HFFc6 (cell line): ENCODE results near the gene HSD17B2. TPM values are rescaled to one million over a fixed set of nuclear protein-coding genes. Genes with fewer than 3 reads are reported as not detected.

ENCODE experiments used
- DNase-seq: peaks from one replicate; pipeline ENCODE4 v3.0.0-alpha.2; 2018
- H3K27ac Mint-ChIP-seq: 2 replicates; pipeline ENCODE4 v1.8.0; 2020; ENCODE audit warnings: mild to moderate bottlenecking, mixed read lengths
- H3K27me3 Mint-ChIP-seq: 2 replicates; pipeline ENCODE4 v1.8.0; 2021; ENCODE audit warnings: mild to moderate bottlenecking, moderate library complexity, mixed read lengths; ENCODE audit not compliant: insufficient read depth
- H3K36me3 Mint-ChIP-seq: 2 replicates; pipeline ENCODE4 v1.8.0; 2021; ENCODE audit warnings: low read depth, mixed read lengths
- H3K4me1 Mint-ChIP-seq: 2 replicates; pipeline ENCODE4 v1.8.0; 2020; ENCODE audit warnings: low read depth, mixed read lengths
- H3K4me3 Mint-ChIP-seq: 2 replicates; pipeline ENCODE4 v1.8.0; 2020; ENCODE audit warnings: mild to moderate bottlenecking, moderate library complexity, mixed read lengths
- H3K9me3 Mint-ChIP-seq: 2 replicates; pipeline ENCODE4 v1.8.0; 2020; ENCODE audit warnings: mild to moderate bottlenecking, mixed read lengths
- CTCF ChIP-seq: fragments of 200-600 bp; sonication (generic); IDR thresholded peaks from 2 replicates; pipeline ENCODE4 v1.5.0; 2021; ENCODE audit warnings: antibody characterized with exemption, mild to moderate bottlenecking
- total RNA-seq, 6 experiments: library from RNA; stranded (reverse); fragmentation: NEBNext Ultra II Directional; extraction: Animal tissue kit (Norgen Biotek cat#: 25700); gene quantifications; 2 replicates in 1 of 6; 3 replicates in 5 of 6; pipeline ENCODE4 v1.2.3, GENCODE V29; 2021

Gene HSD17B2
- total RNA-seq, 6 experiments from 2014 or later, result 0.17 to 3.2 (median 0.50) TPM; not detected in 1

DNA sequence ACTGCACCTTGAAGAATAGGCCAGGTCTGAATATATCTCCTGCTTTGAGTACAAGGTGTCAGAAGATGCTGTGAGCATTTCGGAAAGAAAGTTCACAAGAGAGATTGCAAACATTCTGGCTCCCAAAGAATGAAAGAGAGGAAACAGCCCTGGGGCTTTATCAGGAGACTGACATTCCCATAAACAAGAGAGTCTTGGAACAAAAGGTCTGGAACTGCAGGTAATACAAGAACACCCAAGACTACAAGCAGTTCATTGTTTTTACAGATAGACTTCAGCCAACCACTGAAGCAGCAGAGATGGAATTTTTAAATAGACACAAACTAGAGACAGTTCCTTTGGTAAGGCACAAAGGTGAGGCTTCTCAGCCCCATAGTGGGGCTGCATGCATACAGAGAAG lies 14.4 kb downstream of the HSD17B2 start:
- Mint-ChIP-seq H3K36me3 (no peaks in the 10 kb centered on the region), H3K4me1 (peaks cover 3% of the 10 kb centered on the region), H3K4me3 (no peak overlapping the region), H3K9me3 (peaks cover 4% of the 10 kb centered on the region), H3K27me3 (peaks cover 8% of the 10 kb centered on the region), H3K27ac (no peak overlapping the region)
- no peak for DNase-seq
- TF ChIP-seq CTCF, result no peak

DNA sequence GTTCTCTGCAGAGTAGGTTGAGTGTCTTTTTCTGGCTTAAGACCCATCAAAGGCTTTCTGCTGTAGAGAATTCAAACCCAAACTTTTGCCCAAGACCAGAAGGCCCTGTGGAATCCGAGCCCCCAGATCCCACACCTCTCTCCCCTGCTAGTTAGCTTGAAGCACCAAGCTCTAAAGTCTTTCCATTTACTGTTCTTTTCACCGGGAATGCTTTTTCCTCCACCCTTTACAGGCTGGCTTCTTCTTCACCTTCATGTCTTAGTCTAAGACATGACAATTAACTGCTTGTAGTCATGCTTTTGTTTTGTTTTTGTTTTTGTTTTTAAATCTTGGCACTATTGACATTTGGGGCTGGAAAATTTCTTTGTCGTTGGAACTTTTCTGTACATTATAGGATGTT lies 15.5 kb downstream of the HSD17B2 start:
- TF ChIP-seq CTCF, result no peak
- no peak for DNase-seq
- Mint-ChIP-seq H3K36me3 (no peaks in the 10 kb centered on the region), H3K4me3 (no peak overlapping the region), H3K4me1 (no peaks in the 10 kb centered on the region), H3K9me3 (peaks cover 9% of the 10 kb centered on the region), H3K27ac (no peak overlapping the region), H3K27me3 (peaks cover 9% of the 10 kb centered on the region)

DNA sequence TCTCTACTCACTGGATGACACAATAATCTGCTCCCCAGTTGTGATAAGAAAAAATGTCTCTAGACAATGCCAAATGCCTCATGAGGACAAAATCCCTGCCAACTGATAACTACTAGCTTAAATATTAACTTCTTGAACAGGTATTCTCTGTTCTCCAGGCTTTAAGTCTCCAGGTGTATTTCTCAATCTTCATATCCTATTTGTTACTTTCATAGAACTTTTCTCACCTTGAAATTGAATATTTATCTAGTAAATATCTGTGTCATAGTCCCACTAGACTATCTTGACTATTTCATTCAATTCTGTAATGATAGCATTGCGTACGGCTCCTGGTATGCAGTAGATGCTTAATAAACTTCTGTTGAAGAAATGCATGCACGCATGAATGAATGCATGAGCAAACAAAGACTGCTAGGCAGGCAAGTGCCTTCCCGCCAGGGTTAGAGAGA lies 15.9 kb downstream of the HSD17B2 start:
- H3K4me1 Mint-ChIP-seq, result no peaks in the 10 kb centered on the region
- DNase-seq, result no peak
- H3K27ac Mint-ChIP-seq, result no peak overlapping the region
- peaks cover 9% of the 10 kb centered on the region for H3K27me3 Mint-ChIP-seq
- TF ChIP-seq CTCF, result no peak
- H3K9me3 Mint-ChIP-seq, result peaks cover 9% of the 10 kb centered on the region
- no peak overlapping the region for H3K4me3 Mint-ChIP-seq
- no peaks in the 10 kb centered on the region for H3K36me3 Mint-ChIP-seq

GRCh38 chr16:82051656-82052055 lies 16.6 kb downstream of the HSD17B2 start:
- H3K36me3 Mint-ChIP-seq, result no peaks in the 10 kb centered on the region
- peaks cover 9% of the 10 kb centered on the region for H3K9me3 Mint-ChIP-seq
- H3K27me3 Mint-ChIP-seq, result peaks cover 9% of the 10 kb centered on the region
- H3K27ac Mint-ChIP-seq, result no peak overlapping the region
- no peak overlapping the region for H3K4me3 Mint-ChIP-seq
- no peak for DNase-seq
- TF ChIP-seq CTCF, result no peak
- H3K4me1 Mint-ChIP-seq, result no peaks in the 10 kb centered on the region

GRCh38 chr16:82055117-82055516 lies 20.1 kb downstream of the HSD17B2 start:
- Mint-ChIP-seq H3K36me3 (no peaks in the 10 kb centered on the region), H3K27ac (no peak overlapping the region), H3K4me1 (no peaks in the 10 kb centered on the region), H3K4me3 (no peak overlapping the region), H3K27me3 (peaks cover 6% of the 10 kb centered on the region), H3K9me3 (peaks cover 11% of the 10 kb centered on the region)
- no peak for TF ChIP-seq CTCF
- DNase-seq, result no peak
